ENCODE results near the gene SMYD3.
"Not testable (repeated sequence)": the region's sequence is repeated elsewhere in the genome, so short reads cannot be mapped to it uniquely, and the experiment has no call there.

The SMYD3 gene

GRCh38 chr1:246000638-246001015 is 506.5 kb downstream of the SMYD3 start:
- no peak for DNase-seq

GRCh38 chr1:245999697-246000637 is 507.1 kb downstream of the SMYD3 start:
- DNase-seq, result no peak

- DNase-seq, result no peak
These were observed 509.4 kb downstream of the SMYD3 start for GRCh38 chr1:245997471-245998258.

GRCh38 chr1:245996811-245997210 is 510.3 kb downstream of the SMYD3 start:
- no peak for DNase-seq

- no peak for DNase-seq
These were observed 511.6 kb downstream of the SMYD3 start for GRCh38 chr1:245995474-245995873.

- no peak for DNase-seq
These were observed 515.8 kb downstream of the SMYD3 start for GRCh38 chr1:245991266-245991665.

GRCh38 chr1:245990315-245991022 is 516.6 kb downstream of the SMYD3 start:
- no peak for DNase-seq

GRCh38 chr1:245988393-245989078 is 518.5 kb downstream of the SMYD3 start:
- DNase-seq, result no peak

- DNase-seq, result no peak
These were observed 519.1 kb downstream of the SMYD3 start for GRCh38 chr1:245987997-245988392.

GRCh38 chr1:245987577-245987976 is 519.5 kb downstream of the SMYD3 start:
- no peak for DNase-seq

GRCh38 chr1:245987219-245987545 is 519.9 kb downstream of the SMYD3 start:
- no peak for DNase-seq

- no peak for DNase-seq
These were observed 520.5 kb downstream of the SMYD3 start for GRCh38 chr1:245986404-245987218.

- no peak for DNase-seq
These were observed 522.5 kb downstream of the SMYD3 start for GRCh38 chr1:245984390-245985155.

- no peak for DNase-seq
These were observed 523.6 kb downstream of the SMYD3 start for GRCh38 chr1:245983294-245983967.

- DNase-seq, result no peak
These were observed 527.5 kb downstream of the SMYD3 start for GRCh38 chr1:245979589-245979988.

- no peak for DNase-seq
These were observed 528.2 kb downstream of the SMYD3 start for GRCh38 chr1:245978915-245979314.

GRCh38 chr1:245972476-245972875 is 534.6 kb downstream of the SMYD3 start:
- no peak for DNase-seq

- DNase-seq, result no peak
These were observed 535.4 kb downstream of the SMYD3 start for GRCh38 chr1:245971711-245972085.

GRCh38 chr1:245971076-245971710 is 535.9 kb downstream of the SMYD3 start:
- not testable (repeated sequence) for DNase-seq

GRCh38 chr1:245969283-245969682 is 537.8 kb downstream of the SMYD3 start:
- DNase-seq, result no peak

Measured in activated CD8-positive, alpha-beta memory T cell treated with anti-CD3 and anti-CD28 coated beads, Interleukin-2, amount 50 U/mL, for 4 hours (primary cell).